AG10803 (cell line): ENCODE measurements around the gene KCNN4.

ENCODE experiments used
- DNase-seq: peaks from one replicate; pipeline ENCODE4 v3.0.0; 2010; ENCODE audit warnings: low read depth
- H3K4me3 ChIP-seq: 2 replicates; pipeline ENCODE4 v1.5.1; 2011; ENCODE audit warnings: mild to moderate bottlenecking, low read length, control low read depth
- TF ChIP-seq, protein P1 (sequence below): conservative IDR thresholded peaks from 2 replicates; pipeline ENCODE4 v1.5.1; 2011; ENCODE audit warnings: mild to moderate bottlenecking, low read length, control low read depth, inconsistent platforms

Gene KCNN4

GRCh38 chr19:43763473-43763939, 17.3 kb downstream of the KCNN4 start:
- DNase-seq, result peak; percentile 30
- H3K4me3 ChIP-seq, result no peak overlapping the region
- TF ChIP-seq, protein P1, sequence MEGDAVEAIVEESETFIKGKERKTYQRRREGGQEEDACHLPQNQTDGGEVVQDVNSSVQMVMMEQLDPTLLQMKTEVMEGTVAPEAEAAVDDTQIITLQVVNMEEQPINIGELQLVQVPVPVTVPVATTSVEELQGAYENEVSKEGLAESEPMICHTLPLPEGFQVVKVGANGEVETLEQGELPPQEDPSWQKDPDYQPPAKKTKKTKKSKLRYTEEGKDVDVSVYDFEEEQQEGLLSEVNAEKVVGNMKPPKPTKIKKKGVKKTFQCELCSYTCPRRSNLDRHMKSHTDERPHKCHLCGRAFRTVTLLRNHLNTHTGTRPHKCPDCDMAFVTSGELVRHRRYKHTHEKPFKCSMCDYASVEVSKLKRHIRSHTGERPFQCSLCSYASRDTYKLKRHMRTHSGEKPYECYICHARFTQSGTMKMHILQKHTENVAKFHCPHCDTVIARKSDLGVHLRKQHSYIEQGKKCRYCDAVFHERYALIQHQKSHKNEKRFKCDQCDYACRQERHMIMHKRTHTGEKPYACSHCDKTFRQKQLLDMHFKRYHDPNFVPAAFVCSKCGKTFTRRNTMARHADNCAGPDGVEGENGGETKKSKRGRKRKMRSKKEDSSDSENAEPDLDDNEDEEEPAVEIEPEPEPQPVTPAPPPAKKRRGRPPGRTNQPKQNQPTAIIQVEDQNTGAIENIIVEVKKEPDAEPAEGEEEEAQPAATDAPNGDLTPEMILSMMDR, result no peak

- TF ChIP-seq, protein P1, result no peak
- no peak overlapping the region for H3K4me3 ChIP-seq
- DNase-seq, result no peak
Measured at GRCh38 chr19:43762814-43763213, 18.0 kb downstream of the KCNN4 start.

GRCh38 chr19:43760941-43761340, 19.8 kb downstream of the KCNN4 start:
- TF ChIP-seq, protein P1, result no peak
- no peak overlapping the region for H3K4me3 ChIP-seq
- DNase-seq, result no peak

DNA sequence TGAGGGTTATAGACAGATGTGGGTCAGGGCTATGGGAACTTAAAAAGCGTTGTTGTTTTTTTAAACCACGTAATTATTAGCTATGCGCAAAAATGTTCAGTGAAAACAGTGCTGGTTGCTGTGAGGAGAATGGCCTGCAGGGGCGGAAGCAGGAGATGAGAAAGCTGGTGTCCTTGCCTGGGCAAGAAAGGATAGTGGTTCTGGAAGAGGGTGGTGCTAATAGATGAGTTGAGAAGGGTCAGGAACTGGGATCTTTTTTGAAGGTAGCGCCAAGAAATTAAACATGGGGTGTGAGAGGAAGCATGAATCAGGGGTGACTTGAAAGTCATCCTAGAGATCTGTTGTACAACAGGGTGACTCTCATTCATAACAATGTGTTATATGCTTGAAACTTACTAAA, 21.3 kb downstream of the KCNN4 start:
- H3K4me3 ChIP-seq, result no peak overlapping the region
- DNase-seq, result peak; percentile 69
- TF ChIP-seq, protein P1, result peak; percentile 67

- peak overlapping the region; percentile 87 for H3K4me3 ChIP-seq
- TF ChIP-seq, protein P1, result no peak
- DNase-seq, result peak; percentile 61
Measured at GRCh38 chr19:43755256-43755801, 25.4 kb downstream of the KCNN4 start.

DNA sequence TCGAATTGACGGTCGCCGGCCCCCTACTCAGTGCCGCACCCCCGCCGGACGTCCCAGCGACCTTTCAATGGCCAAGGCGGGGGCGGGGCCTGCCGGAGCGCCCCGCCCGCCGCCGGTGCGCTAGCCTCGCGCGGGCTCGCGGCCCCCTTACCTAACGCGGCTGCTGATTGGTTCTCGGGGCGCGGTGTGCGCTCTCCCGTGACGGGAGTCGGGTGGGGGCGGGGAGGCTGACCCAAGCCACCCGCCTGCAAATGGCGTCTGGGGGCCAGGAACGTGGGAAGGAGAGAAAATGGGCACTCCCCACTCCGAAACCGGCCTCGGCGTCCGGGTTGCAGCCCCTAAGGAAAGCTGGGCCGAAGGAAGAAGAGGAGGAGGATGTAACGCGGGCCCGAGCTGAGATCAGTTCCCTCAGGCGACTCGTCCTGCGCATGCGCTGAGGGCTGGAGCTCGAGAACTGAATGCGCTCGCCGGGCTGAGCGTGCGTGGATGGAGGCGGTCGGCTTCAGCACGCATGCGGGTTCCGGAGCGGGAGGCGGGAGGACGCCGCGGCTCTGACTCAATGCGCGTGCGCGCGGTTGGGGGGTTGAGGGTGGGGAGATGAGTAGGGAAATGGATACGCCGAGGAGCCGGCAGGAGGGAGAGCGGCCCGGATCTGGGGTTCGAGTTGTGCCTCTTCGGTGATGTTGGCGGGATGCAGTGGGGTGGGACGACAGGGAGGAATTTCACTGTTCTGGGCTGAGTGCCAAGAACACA, 26.1 kb downstream of the KCNN4 start, which contains the start of gene SMG9:
SMG9 (minus strand) TSS at position 460 of the 753 bp plus-strand sequence. CDS start 4,221 bp downstream, outside the sequence.
- peak; percentile 96 for DNase-seq
- H3K4me3 ChIP-seq, result peak within 1 kb of the TSS; percentile 87
- TF ChIP-seq, protein P1, result 0 out of 2 replicates have a peak, but pooled peaks have one; percentile 6

- DNase-seq, result no peak
- peak overlapping the region; percentile 87 for H3K4me3 ChIP-seq
- TF ChIP-seq, protein P1, result no peak
Measured at GRCh38 chr19:43754253-43754502, 26.6 kb downstream of the KCNN4 start.
